Breast epithelium (tissue), 4 donors: ENCODE data around the gene ERBIN. TPM values are rescaled to one million over a fixed set of nuclear protein-coding genes. Genes with fewer than 3 reads are reported as not detected.

Experiments used
- DNase-seq, 2 donors: peaks; one replicate each; pipeline ENCODE4 v3.0.0-alpha.2; 2019; ENCODE audit warnings: low spot score in 2 of 2
- H3K27ac ChIP-seq, 2 donors: fragments of 200-600 bp; sonication (generic) in 1 of 2; one replicate each; pipeline ENCODE4 v1.5.1; 2016 to 2019; ENCODE audit warnings: mild to moderate bottlenecking in 1 of 2
- H3K27me3 ChIP-seq, 2 donors: fragments of 200-600 bp; sonication (generic) in 1 of 2; one replicate each; pipeline versions ENCODE4 v1.5.1 to v1.6.0; 2017 to 2019; ENCODE audit warnings: control low read depth in 1 of 2, mild to moderate bottlenecking in 1 of 2
- H3K36me3 ChIP-seq: fragments of 200-600 bp; one replicate; pipeline ENCODE4 v1.5.1; 2019
- H3K4me1 ChIP-seq, 2 donors: fragments of 200-600 bp; sonication (generic); one replicate each; pipeline ENCODE4 v1.5.1; 2016 to 2019; ENCODE audit warnings: control low read depth in 1 of 2
- H3K4me3 ChIP-seq, 3 donors: fragments of 200-600 bp; sonication (generic); 1 replicate in 2 of 3; 2 replicates in 1 of 3; pipeline ENCODE4 v1.5.1; 2016 to 2019; ENCODE audit warnings: mild to moderate bottlenecking in 3 of 3, moderate library complexity in 2 of 3
- H3K9me3 ChIP-seq, 2 donors: fragments of 200-600 bp; sonication (generic) in 1 of 2; one replicate each; pipeline ENCODE4 v1.5.1; 2016 to 2019; ENCODE audit warnings: control low read depth in 1 of 2
- POLR2A ChIP-seq: fragments of 450-650 bp; IDR thresholded peaks from one replicate; pipeline ENCODE4 v1.6.1; 2016; ENCODE audit warnings: antibody characterized with exemption, mild to moderate bottlenecking, moderate library complexity
- POLR2AphosphoS5 ChIP-seq, 3 donors: sonication (generic); formaldehyde crosslinking; IDR thresholded peaks; one replicate each; pipeline ENCODE4 v1.6.1; 2017; ENCODE audit warnings: antibody characterized with exemption in 3 of 3
- intact Hi-C: fragments of 100-400 bp; cut with DNase I; formaldehyde crosslinking; loops from one replicate; pipeline ENCODE4 v1.15.1; 2023; ENCODE audit warnings: low total_unique reads
- total RNA-seq, 3 donors: library from RNA; depleted of rRNA; stranded (reverse); fragments of >200 nt; gene quantifications; one replicate each; pipeline ENCODE4 v1.1.0, GENCODE V29; 2016
- TF ChIP-seq, protein P1 (sequence below), 3 donors: fragments of 450-650 bp; IDR thresholded peaks; one replicate each; pipeline ENCODE4 v1.5.1; 2016 to 2017; ENCODE audit warnings: antibody characterized with exemption in 3 of 3, mild to moderate bottlenecking in 3 of 3, moderate library complexity in 3 of 3

Gene ERBIN
- total RNA-seq, 3 donors from 2014 or later, result 63.5 to 131 (median 97.7) TPM

DNA sequence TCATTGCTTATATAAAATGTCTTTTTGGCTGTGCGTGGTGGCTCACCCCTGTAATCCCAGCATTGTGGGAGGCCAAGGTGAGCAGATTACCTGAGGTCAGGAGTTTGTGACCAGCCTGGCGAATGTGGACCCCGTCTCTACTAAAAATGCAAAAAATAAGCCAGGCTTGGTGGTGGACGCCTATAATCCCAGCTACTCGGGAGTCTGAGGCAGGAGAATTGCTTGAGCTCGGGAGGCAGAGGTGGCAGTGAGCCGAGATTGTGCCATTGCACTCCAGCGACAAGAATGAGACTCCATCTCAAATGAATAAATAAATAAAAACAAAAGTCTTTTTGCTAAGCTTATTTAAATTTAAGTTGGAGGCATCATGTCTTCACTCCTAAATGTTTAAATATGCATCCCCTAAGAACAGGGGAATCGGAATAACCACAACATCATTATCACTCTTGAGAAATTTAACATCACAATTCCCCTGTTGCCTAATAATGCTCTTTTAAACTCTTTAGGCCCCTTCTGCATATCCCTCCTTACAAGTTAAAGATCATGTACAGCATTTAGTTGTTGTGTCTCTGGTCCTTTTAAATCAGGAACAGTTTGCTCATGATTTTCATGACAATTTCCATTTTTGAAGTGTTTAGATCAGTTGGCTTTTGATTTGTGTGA is 72.8 kb downstream of the ERBIN start:
- H3K27me3 ChIP-seq, result no peaks in the 10 kb centered on the region
- no peaks in the 10 kb centered on the region for H3K4me1 ChIP-seq
- no peaks in the 10 kb centered on the region for H3K36me3 ChIP-seq
- no peak overlapping the region for H3K27ac ChIP-seq
- no peak overlapping the region for H3K4me3 ChIP-seq
- DNase-seq, result no peak
- TF ChIP-seq, protein P1, sequence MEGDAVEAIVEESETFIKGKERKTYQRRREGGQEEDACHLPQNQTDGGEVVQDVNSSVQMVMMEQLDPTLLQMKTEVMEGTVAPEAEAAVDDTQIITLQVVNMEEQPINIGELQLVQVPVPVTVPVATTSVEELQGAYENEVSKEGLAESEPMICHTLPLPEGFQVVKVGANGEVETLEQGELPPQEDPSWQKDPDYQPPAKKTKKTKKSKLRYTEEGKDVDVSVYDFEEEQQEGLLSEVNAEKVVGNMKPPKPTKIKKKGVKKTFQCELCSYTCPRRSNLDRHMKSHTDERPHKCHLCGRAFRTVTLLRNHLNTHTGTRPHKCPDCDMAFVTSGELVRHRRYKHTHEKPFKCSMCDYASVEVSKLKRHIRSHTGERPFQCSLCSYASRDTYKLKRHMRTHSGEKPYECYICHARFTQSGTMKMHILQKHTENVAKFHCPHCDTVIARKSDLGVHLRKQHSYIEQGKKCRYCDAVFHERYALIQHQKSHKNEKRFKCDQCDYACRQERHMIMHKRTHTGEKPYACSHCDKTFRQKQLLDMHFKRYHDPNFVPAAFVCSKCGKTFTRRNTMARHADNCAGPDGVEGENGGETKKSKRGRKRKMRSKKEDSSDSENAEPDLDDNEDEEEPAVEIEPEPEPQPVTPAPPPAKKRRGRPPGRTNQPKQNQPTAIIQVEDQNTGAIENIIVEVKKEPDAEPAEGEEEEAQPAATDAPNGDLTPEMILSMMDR (IDR thresholded peaks at IDR 0.05), result no peak
- TF ChIP-seq POLR2A (no peak), POLR2AphosphoS5 (IDR thresholded peaks at IDR 0.05) (no peak)
- H3K9me3 ChIP-seq, result no peaks in the 10 kb centered on the region
- intact Hi-C loops, result no loop called here

DNA sequence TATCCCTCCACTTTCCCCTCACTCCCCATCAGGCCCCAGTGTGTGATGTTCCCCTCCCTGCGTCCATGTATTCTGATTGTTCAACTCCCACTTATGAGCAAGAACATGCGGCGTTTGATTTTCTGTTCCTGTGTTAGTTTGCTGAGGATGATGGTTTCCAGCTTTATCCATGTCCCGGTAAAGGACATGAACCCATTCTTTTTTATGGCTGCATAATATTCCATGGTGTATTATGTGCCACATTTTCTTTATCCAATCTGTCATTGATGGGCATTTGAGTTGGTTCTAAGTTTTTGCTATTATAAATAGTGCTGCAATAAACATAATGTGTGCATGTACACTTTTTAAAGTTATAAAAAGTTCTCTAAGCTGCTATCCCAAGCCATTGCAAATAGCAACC is 75.6 kb downstream of the ERBIN start:
- Histone ChIP-seq H3K27me3 (no peaks in the 10 kb centered on the region), H3K4me3 (no peak overlapping the region), H3K4me1 (no peaks in the 10 kb centered on the region), H3K9me3 (no peaks in the 10 kb centered on the region), H3K36me3 (no peaks in the 10 kb centered on the region), H3K27ac (no peak overlapping the region)
- intact Hi-C loops, result no loop called here
- no peak for DNase-seq
- TF ChIP-seq, protein P1 (IDR thresholded peaks at IDR 0.05), result no peak
- no peak for TF ChIP-seq POLR2A

DNA sequence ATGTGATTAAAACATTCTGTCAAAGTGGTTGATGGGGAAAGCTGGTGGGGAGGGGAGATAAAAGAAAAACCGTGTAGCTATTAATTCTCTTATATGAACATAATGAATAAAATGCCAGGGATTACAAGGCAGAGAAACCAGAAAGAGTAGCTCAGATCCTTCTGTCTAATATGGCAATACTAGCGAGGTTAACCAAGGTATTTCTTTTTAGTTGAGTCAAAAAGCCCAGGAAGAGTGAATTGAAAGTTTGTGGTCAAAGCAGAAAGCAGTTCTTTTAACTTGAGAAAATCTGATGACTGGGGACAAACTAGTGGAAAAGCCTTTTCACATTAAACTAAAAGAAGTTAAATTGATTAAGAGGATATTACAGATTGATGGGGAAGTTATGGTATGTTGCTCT is 76.0 kb downstream of the ERBIN start:
- Histone ChIP-seq H3K4me3 (no peak overlapping the region), H3K36me3 (no peaks in the 10 kb centered on the region), H3K9me3 (no peaks in the 10 kb centered on the region), H3K4me1 (no peaks in the 10 kb centered on the region), H3K27ac (no peak overlapping the region), H3K27me3 (no peaks in the 10 kb centered on the region)
- intact Hi-C loops, result no loop called here
- TF ChIP-seq POLR2A (no peak), POLR2AphosphoS5 (IDR thresholded peaks at IDR 0.05) (no peak)
- TF ChIP-seq, protein P1 (IDR thresholded peaks at IDR 0.05), result no peak
- DNase-seq, result no peak

DNA sequence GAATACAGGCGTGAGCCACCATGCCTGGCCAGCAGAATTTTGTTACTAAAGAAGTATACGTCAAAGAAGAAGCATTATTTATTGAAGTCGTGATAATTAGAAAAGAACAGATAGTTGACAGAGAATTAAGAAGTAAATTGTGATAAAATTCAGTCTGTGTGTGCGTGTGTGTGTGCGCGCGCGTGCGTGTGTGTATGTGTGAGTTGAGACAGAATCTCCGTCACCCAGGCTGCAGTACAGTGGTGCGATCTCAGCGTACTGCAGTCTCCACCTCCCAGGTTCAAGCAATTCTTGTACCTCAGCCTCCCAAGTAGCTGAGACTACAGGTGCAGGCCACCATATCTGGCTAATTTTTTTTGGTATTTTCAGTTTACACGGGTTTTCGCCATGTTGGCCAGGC is 77.8 kb downstream of the ERBIN start:
- Histone ChIP-seq H3K27ac (no peak overlapping the region), H3K4me3 (no peak overlapping the region), H3K27me3 (no peaks in the 10 kb centered on the region), H3K36me3 (no peaks in the 10 kb centered on the region), H3K9me3 (no peaks in the 10 kb centered on the region), H3K4me1 (no peaks in the 10 kb centered on the region)
- intact Hi-C loops, result no loop called here
- no peak for DNase-seq
- no peak for TF ChIP-seq POLR2AphosphoS5 (IDR thresholded peaks at IDR 0.05)
- TF ChIP-seq, protein P1 (IDR thresholded peaks at IDR 0.05), result no peak
- TF ChIP-seq POLR2A, result no peak

DNA sequence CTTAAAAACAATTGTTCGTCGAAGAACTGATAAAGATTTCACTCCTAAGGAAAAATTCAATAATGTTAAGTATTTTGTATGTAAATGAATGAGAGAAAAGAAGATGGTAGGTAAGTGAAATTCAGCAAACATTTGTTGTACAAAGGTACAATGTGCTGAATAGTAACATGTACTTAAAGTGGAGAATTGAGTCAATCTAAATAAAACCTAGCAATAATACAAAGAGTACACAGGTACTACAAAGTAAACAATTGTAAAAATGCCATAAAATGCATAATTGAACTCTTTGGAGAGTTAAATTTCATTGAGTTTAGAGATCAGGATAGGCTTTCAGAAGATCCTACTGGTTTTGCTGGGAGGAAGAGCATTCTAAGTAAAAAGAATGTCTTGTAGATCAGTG is 82.9 kb downstream of the ERBIN start:
- H3K27ac ChIP-seq, result no peak overlapping the region
- intact Hi-C loops, result no loop called here
- H3K27me3 ChIP-seq, result no peaks in the 10 kb centered on the region
- no peaks in the 10 kb centered on the region for H3K4me1 ChIP-seq
- no peaks in the 10 kb centered on the region for H3K9me3 ChIP-seq
- TF ChIP-seq POLR2A (no peak), POLR2AphosphoS5 (IDR thresholded peaks at IDR 0.05) (no peak)
- TF ChIP-seq, protein P1 (IDR thresholded peaks at IDR 0.05), result no peak
- H3K4me3 ChIP-seq, result no peak overlapping the region
- no peak for DNase-seq
- H3K36me3 ChIP-seq, result no peaks in the 10 kb centered on the region
